LNCAP (cell line): ENCODE data around the gene KIF19.

Experiments used
- TF ChIP-seq, protein P1 (sequence below): fragments of 450-650 bp; IDR thresholded peaks from 2 replicates; pipeline ENCODE4 v1.5.1; 2017; ENCODE audit warnings: mild to moderate bottlenecking

KIF19 gene

DNA sequence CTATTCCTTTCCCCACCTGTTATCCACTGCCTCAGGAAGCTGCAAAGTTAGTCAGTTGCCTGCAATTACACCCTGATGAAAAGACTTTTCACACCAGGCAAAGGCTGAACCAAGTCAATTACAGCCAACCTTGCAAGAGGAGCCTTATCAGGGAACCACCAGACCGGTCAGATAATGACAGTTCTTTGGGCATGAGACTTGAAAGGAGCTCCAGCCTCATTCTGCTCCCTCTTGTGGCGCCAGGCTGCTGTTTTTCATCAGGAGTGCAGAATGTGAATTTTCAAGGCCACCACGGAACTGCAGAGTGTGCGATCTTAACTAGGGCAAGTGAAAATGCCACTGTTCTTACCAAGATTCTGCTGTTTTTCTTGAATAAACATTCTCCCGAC is 29.5 kb upstream of the KIF19 start:
- TF ChIP-seq, protein P1, sequence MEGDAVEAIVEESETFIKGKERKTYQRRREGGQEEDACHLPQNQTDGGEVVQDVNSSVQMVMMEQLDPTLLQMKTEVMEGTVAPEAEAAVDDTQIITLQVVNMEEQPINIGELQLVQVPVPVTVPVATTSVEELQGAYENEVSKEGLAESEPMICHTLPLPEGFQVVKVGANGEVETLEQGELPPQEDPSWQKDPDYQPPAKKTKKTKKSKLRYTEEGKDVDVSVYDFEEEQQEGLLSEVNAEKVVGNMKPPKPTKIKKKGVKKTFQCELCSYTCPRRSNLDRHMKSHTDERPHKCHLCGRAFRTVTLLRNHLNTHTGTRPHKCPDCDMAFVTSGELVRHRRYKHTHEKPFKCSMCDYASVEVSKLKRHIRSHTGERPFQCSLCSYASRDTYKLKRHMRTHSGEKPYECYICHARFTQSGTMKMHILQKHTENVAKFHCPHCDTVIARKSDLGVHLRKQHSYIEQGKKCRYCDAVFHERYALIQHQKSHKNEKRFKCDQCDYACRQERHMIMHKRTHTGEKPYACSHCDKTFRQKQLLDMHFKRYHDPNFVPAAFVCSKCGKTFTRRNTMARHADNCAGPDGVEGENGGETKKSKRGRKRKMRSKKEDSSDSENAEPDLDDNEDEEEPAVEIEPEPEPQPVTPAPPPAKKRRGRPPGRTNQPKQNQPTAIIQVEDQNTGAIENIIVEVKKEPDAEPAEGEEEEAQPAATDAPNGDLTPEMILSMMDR: peak; percentile 43

DNA sequence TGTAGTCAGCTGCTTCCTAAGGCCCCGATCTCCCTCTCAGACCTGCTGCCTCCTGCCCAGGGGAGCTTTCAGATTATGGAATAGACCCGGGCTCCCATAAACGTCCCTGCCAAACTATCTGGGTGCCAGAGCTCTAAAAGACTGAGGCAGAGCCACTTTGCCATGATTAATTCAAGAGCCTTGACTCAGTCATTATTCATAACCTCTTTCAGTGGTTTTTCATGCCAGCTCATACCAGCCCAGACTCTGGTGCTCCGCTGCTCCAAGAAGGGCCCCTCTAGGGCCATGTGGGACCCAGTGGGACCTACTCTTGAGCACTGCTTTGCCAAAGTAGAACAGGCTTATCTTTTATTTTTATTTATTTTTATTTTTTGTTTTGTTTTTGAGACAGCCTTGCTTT is 28.1 kb upstream of the KIF19 start:
- TF ChIP-seq, protein P1: no peak

DNA sequence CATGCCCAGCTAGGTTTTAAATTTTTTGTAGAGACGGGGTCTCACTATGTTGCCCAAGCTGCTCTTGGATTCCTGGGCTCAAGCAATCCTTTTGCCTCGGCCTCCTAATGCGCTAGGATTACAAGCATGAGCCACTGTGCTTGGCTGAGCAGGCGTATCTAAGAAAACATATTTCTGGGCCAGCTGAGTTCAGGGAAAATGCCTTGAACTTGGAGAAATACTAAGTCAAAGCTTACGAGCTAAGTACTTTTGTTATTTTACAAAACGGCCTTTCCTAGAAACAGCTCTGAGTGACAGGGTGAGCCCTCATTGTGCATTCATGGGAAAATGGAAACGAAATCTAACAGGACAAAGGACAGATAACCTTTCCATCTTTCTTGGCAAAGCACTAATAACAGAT is 27.2 kb upstream of the KIF19 start:
- TF ChIP-seq, protein P1: no peak

DNA sequence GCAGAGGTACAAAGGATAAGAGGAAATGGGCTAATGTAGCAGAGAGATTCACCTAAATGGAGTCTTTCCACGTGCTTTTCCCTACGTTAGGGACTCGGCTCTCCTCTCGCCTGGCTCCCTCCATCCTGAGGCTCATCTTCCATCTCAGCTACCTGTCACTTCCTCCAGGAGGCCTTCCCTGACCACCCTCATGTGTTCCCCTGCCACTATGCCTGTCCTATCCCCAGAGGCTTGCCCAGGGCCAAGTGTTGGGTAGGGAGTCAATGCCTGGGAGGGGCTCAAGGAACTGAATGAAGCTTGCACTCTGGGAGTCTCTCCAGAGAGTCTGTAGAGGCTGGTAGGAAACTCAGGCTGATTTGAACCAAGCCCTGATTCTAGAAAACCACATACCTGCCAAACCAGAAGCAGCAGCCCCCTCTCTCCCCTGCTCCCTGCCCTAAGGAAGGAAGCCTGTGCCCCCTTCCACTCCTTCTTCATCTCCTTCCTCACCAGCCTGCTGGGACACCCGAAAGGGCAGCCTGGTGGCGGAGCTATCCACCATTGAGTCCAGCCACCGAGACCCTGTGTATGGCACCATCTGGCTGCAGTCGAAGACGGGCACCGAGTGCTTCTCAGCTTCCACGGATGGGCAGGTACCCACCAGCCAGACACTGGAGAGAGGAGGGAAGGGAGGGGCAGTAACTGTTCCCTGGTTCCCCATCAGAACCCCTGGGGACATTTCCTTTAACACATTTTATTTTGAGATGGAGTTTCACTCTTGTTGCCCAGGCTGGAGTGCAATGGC is 26.6 kb upstream of the KIF19 start:
- TF ChIP-seq, protein P1: no peak

DNA sequence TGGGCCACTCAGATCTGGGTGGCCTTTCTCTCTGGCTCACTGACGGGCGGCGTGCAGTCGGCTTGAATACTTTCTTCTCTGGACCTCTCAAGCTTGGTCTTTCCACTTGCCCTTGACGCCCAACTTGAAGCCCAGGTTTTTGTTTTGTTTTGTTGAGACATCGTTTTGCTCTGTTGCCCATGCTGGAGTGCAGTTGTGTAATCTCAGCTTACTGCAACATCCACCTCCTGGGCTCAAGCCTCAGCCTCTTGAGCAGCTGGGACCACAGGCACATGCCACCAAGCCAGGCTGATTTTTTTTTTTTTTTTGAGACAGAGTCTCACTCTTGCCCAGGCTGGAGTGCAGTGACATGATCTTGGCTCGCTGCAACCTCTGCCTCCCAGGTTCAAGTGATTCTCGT is 22.7 kb upstream of the KIF19 start:
- TF ChIP-seq, protein P1: no peak

DNA sequence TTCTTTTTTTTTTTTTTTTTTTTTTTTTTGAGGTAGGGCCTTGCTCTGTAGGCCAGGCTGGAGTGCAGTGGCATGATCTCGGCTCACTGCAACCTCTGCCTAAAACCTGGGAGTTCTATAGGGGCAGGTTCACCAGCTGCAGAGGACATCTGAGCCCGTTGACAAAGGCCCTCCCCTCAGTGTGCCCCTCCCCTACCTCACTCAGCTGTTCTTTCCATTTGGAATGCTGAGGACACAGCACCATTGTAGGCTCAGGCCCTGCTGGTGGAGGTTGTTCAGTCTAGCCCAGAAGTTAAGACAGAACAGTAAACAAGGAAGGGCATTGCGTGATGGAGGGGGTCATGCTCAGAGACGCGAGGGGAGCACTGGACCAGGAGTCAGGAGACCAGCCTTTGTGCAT is 21.8 kb upstream of the KIF19 start:
- TF ChIP-seq, protein P1: no peak

DNA sequence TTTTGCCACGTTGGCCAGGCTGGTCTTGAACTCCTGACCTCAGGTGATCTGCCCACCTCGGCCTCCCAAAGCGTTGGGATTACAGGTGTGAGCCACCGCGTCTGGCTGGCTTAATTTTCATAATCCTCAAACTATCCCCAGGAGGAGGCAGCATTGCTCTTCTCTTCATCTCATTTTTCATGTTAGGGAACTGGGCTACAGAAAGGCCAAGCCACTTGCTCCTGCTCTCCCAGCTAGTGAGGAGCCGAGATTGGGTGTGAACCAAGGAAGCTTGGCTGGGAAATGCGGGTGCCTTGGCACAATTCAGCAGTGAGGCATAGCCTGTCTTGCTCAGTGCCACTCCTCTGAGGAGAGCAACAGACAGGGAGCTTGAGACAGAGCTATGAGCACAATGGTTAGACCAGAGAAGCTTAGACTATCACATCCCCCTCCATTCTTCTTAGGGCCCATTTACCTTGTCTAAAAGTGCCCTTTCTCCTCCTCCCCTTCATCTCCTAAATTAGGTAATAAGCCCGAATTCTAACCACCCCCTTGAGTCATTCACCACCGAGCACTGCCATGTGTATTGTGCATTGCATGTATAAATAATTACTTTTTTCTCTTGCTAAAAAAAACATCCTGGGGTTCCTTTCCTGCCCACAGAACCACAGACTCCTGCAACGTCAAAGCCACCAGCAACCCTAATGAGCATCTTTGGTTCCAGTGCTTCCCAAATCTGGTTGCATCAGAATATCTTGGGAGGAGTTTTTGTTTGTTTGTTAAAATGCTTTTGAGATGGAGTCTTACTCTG is 20.0 kb upstream of the KIF19 start:
- TF ChIP-seq, protein P1: no peak
